GOT3 (cell line): ENCODE data around the gene MAP7.
"Not testable (repeated sequence)": the region's sequence is repeated elsewhere in the genome, so short reads cannot be mapped to it uniquely, and the experiment has no call there.

Source experiments
- DNase-seq: peaks from one replicate; lab custom pipeline; 2025; ENCODE audit warnings: mixed read lengths; lab: John Stamatoyannopoulos, UW

Gene MAP7

GRCh38 chr6:136334465-136334846 lies 215.8 kb downstream of the MAP7 start:
- no peak for DNase-seq

- DNase-seq = no peak
Observed at GRCh38 chr6:136333824-136334464, 216.3 kb downstream of the MAP7 start.

GRCh38 chr6:136331461-136331860 lies 218.8 kb downstream of the MAP7 start:
- no peak for DNase-seq

- no peak for DNase-seq
Observed at GRCh38 chr6:136330634-136331033, 219.6 kb downstream of the MAP7 start.

- no peak for DNase-seq
Observed at GRCh38 chr6:136326038-136326553, 224.1 kb downstream of the MAP7 start.

GRCh38 chr6:136324686-136325380 lies 225.4 kb downstream of the MAP7 start:
- DNase-seq = no peak

- no peak for DNase-seq
Observed at GRCh38 chr6:136323431-136324112, 226.7 kb downstream of the MAP7 start.

GRCh38 chr6:136319732-136320131 lies 230.5 kb downstream of the MAP7 start:
- DNase-seq = no peak

- no peak for DNase-seq
Observed at GRCh38 chr6:136318676-136319075, 231.5 kb downstream of the MAP7 start.

GRCh38 chr6:136317971-136318370 lies 232.3 kb downstream of the MAP7 start:
- DNase-seq = no peak

GRCh38 chr6:136317021-136317694 lies 233.1 kb downstream of the MAP7 start:
- DNase-seq = no peak

- DNase-seq = no peak
Observed at GRCh38 chr6:136315594-136315993, 234.6 kb downstream of the MAP7 start.

- DNase-seq = no peak
Observed at GRCh38 chr6:136312975-136313374, 237.2 kb downstream of the MAP7 start.

- DNase-seq = no peak
Observed at GRCh38 chr6:136309729-136310311, 240.4 kb downstream of the MAP7 start.

GRCh38 chr6:136309171-136309570 lies 241.1 kb downstream of the MAP7 start:
- no peak for DNase-seq

- DNase-seq = not testable (repeated sequence)
Observed at GRCh38 chr6:136308469-136308868, 241.8 kb downstream of the MAP7 start.

GRCh38 chr6:136307351-136307750 lies 242.9 kb downstream of the MAP7 start:
- DNase-seq = no peak

GRCh38 chr6:136306466-136306865 lies 243.8 kb downstream of the MAP7 start:
- DNase-seq = no peak

- DNase-seq = no peak
Observed at GRCh38 chr6:136304410-136304809, 245.8 kb downstream of the MAP7 start.

- DNase-seq = no peak
Observed at GRCh38 chr6:136303516-136303915, 246.7 kb downstream of the MAP7 start.

- DNase-seq = no peak
Observed at GRCh38 chr6:136294621-136295020, 255.6 kb downstream of the MAP7 start.
